ENCODE data around the gene EML3. TPM values are rescaled to one million over a fixed set of nuclear protein-coding genes. Genes with fewer than 3 reads are reported as not detected.

The EML3 gene
- total RNA-seq, 4 donors from 2014 or later, result 34.7 to 58.6 (median 53.6) TPM

- no peaks in the 10 kb centered on the region for H3K27me3 ChIP-seq
- WGBS, 2 donors, result 6 to 34% methylated on average over 1 to 2 of the region's 3 CpGs
- no peak for TF ChIP-seq POLR2A (IDR thresholded peaks at IDR 0.05)
- DNase-seq, result no peak
- intact Hi-C loops (cut with DNase I), result loop anchor here (5.0 kb wide), 1 partner anchor 160 kb away; no protein-coding TSS in a partner anchor
- peaks cover 69 to 100% (median 95%) of the 10 kb centered on the region in 3 donors for H3K4me1 ChIP-seq
- H3K9me3 ChIP-seq, result no peaks in the 10 kb centered on the region
- H3K4me3 ChIP-seq, result peak overlapping the region in 2 of 4 donors; percentile 7 to 43
- peak overlapping the region; percentile 92 to 95 (median 94) for H3K27ac ChIP-seq
- peaks cover 0 to 35% (median 12%) of the 10 kb centered on the region in 3 donors for H3K36me3 ChIP-seq
Observed at GRCh38 chr11:62556875-62557631, 55.5 kb downstream of the EML3 start.

- WGBS, 2 donors, result 1 to 8% methylated on average over 9 to 10 of the region's 14 CpGs
- H3K9me3 ChIP-seq, result no peaks in the 10 kb centered on the region
- peak overlapping the region in 3 of 4 donors; percentile 7 to 43 (median 22) for H3K4me3 ChIP-seq
- H3K27me3 ChIP-seq, result no peaks in the 10 kb centered on the region
- TF ChIP-seq CTCF (IDR thresholded peaks at IDR 0.05), result no peak
- TF ChIP-seq POLR2A (IDR thresholded peaks at IDR 0.05), result no peak
- peaks cover 77 to 100% (median 97%) of the 10 kb centered on the region in 3 donors for H3K4me1 ChIP-seq
- peak; percentile 75 for DNase-seq
- peak overlapping the region; percentile 92 to 95 (median 94) for H3K27ac ChIP-seq
- intact Hi-C loops (cut with DNase I), result loop anchor here (5.0 kb wide), 1 partner anchor 159 kb away; no protein-coding TSS in a partner anchor
- peaks cover 0 to 29% (median 12%) of the 10 kb centered on the region in 3 donors for H3K36me3 ChIP-seq
Observed at GRCh38 chr11:62556108-62556874, 56.3 kb downstream of the EML3 start.

GRCh38 chr11:62555464-62556107 is 57.0 kb downstream of the EML3 start:
- 3 to 4% methylated on average over 4 of the region's 4 CpGs for WGBS, 2 donors
- intact Hi-C loops (cut with DNase I), result loop anchor here (5.0 kb wide), 1 partner anchor 158 kb away; no protein-coding TSS in a partner anchor
- H3K4me1 ChIP-seq, result peaks cover 74 to 100% (median 94%) of the 10 kb centered on the region in 3 donors
- H3K4me3 ChIP-seq, result peak overlapping the region in 3 of 4 donors; percentile 7 to 43 (median 22)
- H3K27me3 ChIP-seq, result no peaks in the 10 kb centered on the region
- TF ChIP-seq POLR2A (IDR thresholded peaks at IDR 0.05), result no peak
- no peak for TF ChIP-seq CTCF (IDR thresholded peaks at IDR 0.05)
- peaks cover 0 to 29% (median 12%) of the 10 kb centered on the region in 3 donors for H3K36me3 ChIP-seq
- H3K9me3 ChIP-seq, result no peaks in the 10 kb centered on the region
- H3K27ac ChIP-seq, result peak overlapping the region; percentile 92 to 95 (median 94)
- no peak for DNase-seq

- intact Hi-C loops (cut with DNase I), result loop anchor here (5.0 kb wide), 1 partner anchor 157 kb away; no protein-coding TSS in a partner anchor
- H3K9me3 ChIP-seq, result no peaks in the 10 kb centered on the region
- peaks cover 73 to 100% (median 89%) of the 10 kb centered on the region in 3 donors for H3K4me1 ChIP-seq
- no peak for DNase-seq
- peak overlapping the region in 1 of 4 donors; percentile 52 for H3K4me3 ChIP-seq
- no peaks in the 10 kb centered on the region for H3K27me3 ChIP-seq
- H3K27ac ChIP-seq, result peak overlapping the region; percentile 92 to 95 (median 94)
- 35 to 58% methylated on average over 5 to 6 of the region's 7 CpGs for WGBS, 2 donors
- TF ChIP-seq CTCF (IDR thresholded peaks at IDR 0.05) (no peak), POLR2A (IDR thresholded peaks at IDR 0.05) (no peak)
- H3K36me3 ChIP-seq, result peaks cover 0 to 22% (median 8%) of the 10 kb centered on the region in 3 donors
Observed at GRCh38 chr11:62554387-62555167, 58.0 kb downstream of the EML3 start.
